ENCODE results near the gene ACBD6. TPM values are rescaled to one million over a fixed set of nuclear protein-coding genes. Genes with fewer than 3 reads are reported as not detected.

The ACBD6 gene
- total and polyA plus RNA-seq, 2 of the 4 experiments (the other 2 are of a cell fraction) = 52.5 to 59.1 TPM

- H3K79me1 ChIP-seq (ENCODE audit: low read depth in 1 of 2, low read length in 2 of 2) = no peaks in the 10 kb centered on the region
Measured at GRCh38 chr1:180261030-180261429, 241.3 kb downstream of the ACBD6 start.

More at GRCh38 chr1:180261030-180261429, 241.3 kb downstream of the ACBD6 start:
- Histone ChIP-seq H2BK20ac (ENCODE audit: low read depth, low read length) (no peak overlapping the region), H3K9me3 (ENCODE audit: control insufficient read depth, insufficient read depth, low read length) (no peaks in the 10 kb centered on the region), H2AK9ac (replicated peaks; ENCODE audit: low read depth, low read length, poor library complexity) (no peak overlapping the region), H4K20me1 (ENCODE audit: insufficient read depth, low read length) (no peaks in the 10 kb centered on the region), H2BK120ac (ENCODE audit: low read depth, low read length) (no peak overlapping the region), H4K8ac (ENCODE audit: low read depth in 2 of 2, low read length in 2 of 2) (no peak overlapping the region), H3K9me1 (ENCODE audit: insufficient read depth, low read length) (peaks cover 3% of the 10 kb centered on the region; the same call in 1 of the 2 replicates), H3K4ac (ENCODE audit: low read depth, low read length) (no peak overlapping the region), H2AFZ (replicated peaks; ENCODE audit: low read length, poor library complexity) (no peak overlapping the region), H2BK5ac (ENCODE audit: low read depth, low read length, poor library complexity, severe bottlenecking) (no peak overlapping the region), H3K23ac (ENCODE audit: low read depth, low read length) (no peak overlapping the region), H3K14ac (replicated peaks; ENCODE audit: low read depth, low read length) (no peak overlapping the region), H3K27me3 (ENCODE audit: control insufficient read depth, insufficient read depth, low read length) (peaks cover 31% of the 10 kb centered on the region), H3K27ac (ENCODE audit: insufficient read depth, low read length) (no peak overlapping the region), H2BK15ac (ENCODE audit: low read depth, low read length) (no peak overlapping the region), H2AK5ac (ENCODE audit: low read depth, low read length) (no peak overlapping the region), H3K18ac (ENCODE audit: low read depth, low read length) (no peak overlapping the region), H3K9ac (ENCODE audit: low read depth, low read length) (no peak overlapping the region), H4K5ac (ENCODE audit: low read depth, low read length) (no peak overlapping the region), H3K4me2 (ENCODE audit: low read depth, low read length) (no peak overlapping the region), H3K4me3 (ENCODE audit: insufficient read depth, low read depth, low read length) (no peak overlapping the region), H3K56ac (ENCODE audit: extremely low read depth, insufficient read depth, low read length) (no peak overlapping the region), H4K91ac (ENCODE audit: insufficient read depth, low read depth, low read length) (no peak overlapping the region), H3K4me1 (ENCODE audit: control insufficient read depth, insufficient read depth, low read length) (0 out of 2 replicates have a peak, but pooled peaks cover 2% of the 10 kb centered on the region), H3K36me3 (ENCODE audit: control insufficient read depth, insufficient read depth, low read length) (no peaks in the 10 kb centered on the region)
- WGBS, 2 experiments (ENCODE audit: extremely low coverage in 2 of 2, insufficient read length in 1 of 2) = 76% methylated on average over 8 of the region's 10 CpGs; no CpG with 5 or more reads in 1 of the 2 experiments
- ATAC-seq (ENCODE audit: low read depth) (no peak), DNase-seq (no peak)
- ChIA-PET POLR2A (ENCODE audit: unreplicated experiment) (no interaction called here), CTCF (interaction anchor here (0.5 to 2.6 kb wide), 3 partner anchors 8 to 26 kb away, joined by 3 to 9 read pairs (median 7); no protein-coding TSS in a partner anchor)
- BruUV-seq (replicated peaks) = no TSS peak
- dilution Hi-C loops (cut with HindIII; ENCODE audit: low sequenced_read_pairs, unreplicated experiment) (no loop called here), intact Hi-C loops (cut with micrococcal nuclease) (no loop called here), in situ Hi-C loops (cut with MboI; ENCODE audit: low sequenced_read_pairs) (loop anchor here (25.0 kb wide), 1 partner anchor 901 kb away; no protein-coding TSS in a partner anchor)
- TF ChIP-seq MAFK (IDR thresholded peaks at IDR 0.05; ENCODE audit: low read depth, low read length) (no peak), NFE2L2 (IDR thresholded peaks at IDR 0.05; ENCODE audit: low read depth, low read length) (no peak), BHLHE40 (IDR thresholded peaks at IDR 0.05; ENCODE audit: low read depth, low read length) (no peak), MXI1 (IDR thresholded peaks at IDR 0.05; ENCODE audit: borderline replicate concordance, low read depth, low read length) (no peak), SMC3 (IDR thresholded peaks at IDR 0.05; ENCODE audit: low read depth, low read length) (no peak)
